HG03045 (cell line): ENCODE results near the gene TOMM22.

Experiments
- ATAC-seq: cut with Tn5 transposase; IDR thresholded peaks from one replicate; pipeline ENCODE4 v1.9.1; 2021; ENCODE audit warnings: mild to moderate bottlenecking, moderate library complexity; ENCODE audit not compliant: unreplicated experiment

Gene TOMM22

GRCh38 chr22:38694940-38695339 is 13.2 kb downstream of the TOMM22 start:
- ATAC-seq = no peak

GRCh38 chr22:38696606-38697424 is 15.1 kb downstream of the TOMM22 start:
- ATAC-seq = no peak

GRCh38 chr22:38697425-38698089 is 15.8 kb downstream of the TOMM22 start:
- ATAC-seq = no peak

- ATAC-seq = no peak
Observed at GRCh38 chr22:38698407-38699094, 16.8 kb downstream of the TOMM22 start.

GRCh38 chr22:38699143-38699542 is 17.4 kb downstream of the TOMM22 start:
- no peak for ATAC-seq

- ATAC-seq = no peak
Observed at GRCh38 chr22:38699784-38700183, 18.0 kb downstream of the TOMM22 start.

- ATAC-seq = peak; percentile 19
Observed at GRCh38 chr22:38700270-38700788, 18.6 kb downstream of the TOMM22 start.

GRCh38 chr22:38700789-38701628 is 19.3 kb downstream of the TOMM22 start, which contains the start of gene JOSD1:
Gene JOSD1 (minus strand): TSS chr22:38700943. CDS start chr22:38699987, 956 bp downstream.
- peak; percentile 40 for ATAC-seq

GRCh38 chr22:38704654-38705234 is 23.0 kb downstream of the TOMM22 start:
- no peak for ATAC-seq

- peak; percentile 76 for ATAC-seq
Observed at GRCh38 chr22:38705235-38706100, 23.7 kb downstream of the TOMM22 start, which contains the start of gene GTPBP1. Gene GTPBP1 (plus strand): TSS chr22:38705944. CDS start chr22:38705956, 12 bp downstream.

GRCh38 chr22:38706101-38706900 is 24.5 kb downstream of the TOMM22 start:
- ATAC-seq = peak; percentile 16

- no peak for ATAC-seq
Observed at GRCh38 chr22:38706901-38707195, 25.1 kb downstream of the TOMM22 start.

- no peak for ATAC-seq
Observed at GRCh38 chr22:38707346-38707745, 25.6 kb downstream of the TOMM22 start.

GRCh38 chr22:38707984-38708383 is 26.2 kb downstream of the TOMM22 start:
- no peak for ATAC-seq

GRCh38 chr22:38709306-38709705 is 27.5 kb downstream of the TOMM22 start:
- ATAC-seq = no peak

GRCh38 chr22:38710351-38710750 is 28.6 kb downstream of the TOMM22 start:
- ATAC-seq = no peak

- ATAC-seq = no peak
Observed at GRCh38 chr22:38710866-38711265, 29.1 kb downstream of the TOMM22 start.

- no peak for ATAC-seq
Observed at GRCh38 chr22:38712486-38713207, 30.9 kb downstream of the TOMM22 start.
